ENCODE results near the gene ENGASE.

The ENGASE gene

GRCh38 chr17:79081571-79082276 is 7.1 kb downstream of the ENGASE start:
- TF ChIP-seq, protein P1, sequence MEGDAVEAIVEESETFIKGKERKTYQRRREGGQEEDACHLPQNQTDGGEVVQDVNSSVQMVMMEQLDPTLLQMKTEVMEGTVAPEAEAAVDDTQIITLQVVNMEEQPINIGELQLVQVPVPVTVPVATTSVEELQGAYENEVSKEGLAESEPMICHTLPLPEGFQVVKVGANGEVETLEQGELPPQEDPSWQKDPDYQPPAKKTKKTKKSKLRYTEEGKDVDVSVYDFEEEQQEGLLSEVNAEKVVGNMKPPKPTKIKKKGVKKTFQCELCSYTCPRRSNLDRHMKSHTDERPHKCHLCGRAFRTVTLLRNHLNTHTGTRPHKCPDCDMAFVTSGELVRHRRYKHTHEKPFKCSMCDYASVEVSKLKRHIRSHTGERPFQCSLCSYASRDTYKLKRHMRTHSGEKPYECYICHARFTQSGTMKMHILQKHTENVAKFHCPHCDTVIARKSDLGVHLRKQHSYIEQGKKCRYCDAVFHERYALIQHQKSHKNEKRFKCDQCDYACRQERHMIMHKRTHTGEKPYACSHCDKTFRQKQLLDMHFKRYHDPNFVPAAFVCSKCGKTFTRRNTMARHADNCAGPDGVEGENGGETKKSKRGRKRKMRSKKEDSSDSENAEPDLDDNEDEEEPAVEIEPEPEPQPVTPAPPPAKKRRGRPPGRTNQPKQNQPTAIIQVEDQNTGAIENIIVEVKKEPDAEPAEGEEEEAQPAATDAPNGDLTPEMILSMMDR (IDR thresholded peaks at IDR 0.05; ENCODE audit: low read depth, low read length, missing control alignments) = no peak
- peaks cover 6% of the 10 kb centered on the region for H3K36me3 ChIP-seq (replicated peaks)
- H3K27me3 ChIP-seq (replicated peaks) = no peaks in the 10 kb centered on the region
- no peak for DNase-seq
- H3K27ac ChIP-seq = no peak overlapping the region
- in situ Hi-C loops (cut with HindIII; ENCODE audit: low pct_ligation_motif_present, low sequenced_read_pairs) = no loop called here
- no peak overlapping the region for H3K4me3 ChIP-seq (ENCODE audit: low read depth, low read length)

- DNase-seq = no peak
- TF ChIP-seq, protein P1 (IDR thresholded peaks at IDR 0.05; ENCODE audit: low read depth, low read length, missing control alignments) = peak; percentile 91
- H3K27me3 ChIP-seq (replicated peaks) = no peaks in the 10 kb centered on the region
- in situ Hi-C loops (cut with HindIII; ENCODE audit: low pct_ligation_motif_present, low sequenced_read_pairs) = no loop called here
- no peak overlapping the region for H3K27ac ChIP-seq
- no peak overlapping the region for H3K4me3 ChIP-seq (ENCODE audit: low read depth, low read length)
- peaks cover 6% of the 10 kb centered on the region for H3K36me3 ChIP-seq (replicated peaks)
These were observed 7.9 kb downstream of the ENGASE start for GRCh38 chr17:79082311-79083190.

- in situ Hi-C loops (cut with HindIII; ENCODE audit: low pct_ligation_motif_present, low sequenced_read_pairs) = no loop called here
- no peak for DNase-seq
- Histone ChIP-seq H3K4me3 (ENCODE audit: low read depth, low read length) (no peak overlapping the region), H3K27ac (no peak overlapping the region), H3K36me3 (replicated peaks) (peaks cover 6% of the 10 kb centered on the region), H3K27me3 (replicated peaks) (no peaks in the 10 kb centered on the region)
- TF ChIP-seq, protein P1 (IDR thresholded peaks at IDR 0.05; ENCODE audit: low read depth, low read length, missing control alignments) = no peak
These were observed 8.8 kb downstream of the ENGASE start for GRCh38 chr17:79083191-79083971.

DNA sequence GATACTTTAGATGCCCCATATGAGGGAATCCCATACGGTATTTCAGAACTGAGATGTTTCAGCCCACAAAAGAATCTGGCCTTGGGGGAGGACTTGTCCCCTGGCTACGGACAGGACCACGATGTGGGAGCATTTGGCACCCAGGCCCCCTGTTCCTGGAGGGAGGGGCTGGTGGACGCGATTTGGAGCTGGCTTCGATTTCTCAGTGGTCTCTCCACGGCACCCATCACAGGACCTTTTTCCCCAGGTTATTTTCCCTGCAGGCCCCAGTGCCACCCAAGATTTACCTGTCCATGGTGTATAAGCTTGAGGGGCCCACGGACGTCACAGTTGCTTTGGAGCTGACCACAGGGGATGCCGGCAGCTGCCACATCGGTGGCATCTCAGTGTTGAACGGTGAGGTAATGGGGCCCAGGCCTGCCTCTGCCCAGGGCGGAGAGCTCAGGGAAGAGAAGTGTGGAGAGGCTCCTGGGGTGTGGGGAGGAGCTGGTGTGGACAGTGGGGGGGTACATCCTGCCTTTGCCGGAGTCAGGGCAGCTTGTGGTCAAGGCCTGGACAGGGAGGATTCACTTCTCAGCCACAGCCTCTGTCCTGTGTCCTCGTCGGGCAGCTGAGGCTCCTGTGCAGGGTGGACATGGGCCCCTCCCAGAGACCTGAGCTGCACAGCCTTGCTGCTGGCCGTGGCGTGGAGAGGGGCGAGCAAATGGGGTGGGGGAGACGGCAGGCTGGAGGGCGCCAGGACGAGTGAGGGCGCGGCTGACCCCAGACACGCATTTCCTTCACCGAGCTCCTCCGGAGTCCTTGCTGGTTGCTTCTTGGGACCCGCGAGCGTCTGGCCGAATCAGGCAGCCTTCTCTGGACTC is 9.9 kb downstream of the ENGASE start:
- in situ Hi-C loops (cut with HindIII; ENCODE audit: low pct_ligation_motif_present, low sequenced_read_pairs) = no loop called here
- Histone ChIP-seq H3K4me3 (ENCODE audit: low read depth, low read length) (no peak overlapping the region), H3K27ac (no peak overlapping the region), H3K27me3 (replicated peaks) (no peaks in the 10 kb centered on the region), H3K36me3 (replicated peaks) (peaks cover 3% of the 10 kb centered on the region)
- no peak for DNase-seq
- TF ChIP-seq, protein P1 (IDR thresholded peaks at IDR 0.05; ENCODE audit: low read depth, low read length, missing control alignments) = no peak

Measured in brain microvascular endothelial cell (primary cell).